ENCODE measurements around the gene RALB. TPM values are rescaled to one million over a fixed set of nuclear protein-coding genes. Genes with fewer than 3 reads are reported as not detected.

Gene RALB
- total RNA-seq, 2 experiments from 2014 or later, result 3.1 to 3.6 TPM

DNA sequence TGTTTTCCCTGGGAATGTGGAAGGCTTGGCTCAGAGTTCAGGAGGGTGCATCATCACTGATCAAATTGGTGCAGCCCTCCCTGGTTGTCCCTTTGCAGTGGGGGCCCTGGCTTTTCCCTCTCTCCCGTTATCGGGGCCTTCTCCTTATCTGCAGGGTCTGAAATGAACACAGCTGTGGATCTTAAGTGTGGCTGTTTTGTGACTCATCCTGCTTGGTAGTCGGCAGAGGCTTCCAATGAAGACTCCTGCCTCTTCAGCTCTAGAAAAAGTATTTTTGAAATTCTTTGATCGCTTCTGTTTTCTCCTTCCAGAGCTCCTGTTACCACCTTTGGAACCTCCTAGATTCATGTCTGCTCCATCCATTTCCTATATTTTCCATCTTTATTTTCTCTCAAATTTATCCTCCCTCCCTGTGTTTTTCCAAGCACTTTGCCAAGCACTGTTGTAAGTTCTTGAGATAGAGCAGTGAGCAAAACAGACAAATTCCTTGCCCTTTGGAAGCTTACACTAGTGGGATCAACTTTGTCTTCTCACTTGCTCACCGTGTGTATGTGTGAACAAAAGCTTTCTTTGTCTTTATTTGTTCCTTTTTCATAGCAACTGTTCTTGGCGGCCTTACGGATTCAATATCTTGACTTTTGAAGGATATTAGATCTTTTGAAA, 45.7 kb downstream of the RALB start:
- POLR2A ChIA-PET, result interaction anchor here (0.5 kb wide), 1 partner anchor 123 kb away, joined by 3 read pairs; no protein-coding TSS in a partner anchor

DNA sequence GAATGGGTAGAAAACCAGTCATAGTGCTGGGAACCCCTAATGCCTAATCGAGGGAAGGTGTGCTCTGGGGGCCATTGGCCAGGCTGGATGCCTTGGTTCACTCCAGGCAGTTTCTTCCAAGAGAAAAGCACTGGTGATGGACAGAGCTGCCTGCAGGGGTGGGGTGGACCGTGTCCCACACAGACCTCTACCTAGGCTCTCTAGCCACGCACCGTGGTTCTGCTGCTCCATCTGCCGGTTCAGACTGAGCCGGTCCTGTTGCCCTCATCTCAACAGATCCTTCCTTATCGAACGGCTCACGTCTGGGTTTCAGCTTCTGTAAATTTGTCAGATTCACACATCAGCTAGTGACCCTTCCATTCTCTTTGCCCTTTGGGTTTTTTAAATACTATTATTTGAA, 46.4 kb downstream of the RALB start:
- POLR2A ChIA-PET, result no interaction called here
- CTCF ChIA-PET, result no interaction called here
- Histone ChIP-seq H3K27ac (ENCODE audit: low read depth in 1 of 2, low read length in 2 of 2) (no peak overlapping the region), H3K4me3 (ENCODE audit: low read length) (no peak overlapping the region), H3K9me3 (ENCODE audit: control insufficient read depth in 1 of 2, insufficient read depth in 1 of 2, low read length in 2 of 2) (no peaks in the 10 kb centered on the region), H3K4me1 (ENCODE audit: insufficient read depth, low read length) (no peaks in the 10 kb centered on the region), H3K36me3 (ENCODE audit: insufficient read depth, low read length) (peaks cover 8% of the 10 kb centered on the region), H3K27me3 (ENCODE audit: control insufficient read depth in 1 of 2, insufficient read depth in 2 of 2, low read length in 2 of 2) (no peaks in the 10 kb centered on the region)
- Mint-ChIP-seq H3K9me3 (no peaks in the 10 kb centered on the region), H3K4me3 (no peak overlapping the region), H3K4me1 (ENCODE audit: low read depth) (no peaks in the 10 kb centered on the region), H3K27me3 (no peaks in the 10 kb centered on the region), H3K36me3 (ENCODE audit: low read depth) (peaks cover 22% of the 10 kb centered on the region), H3K27ac (no peak overlapping the region)
- intact Hi-C loops (cut with DNase I, micrococcal nuclease), result no loop called here
- TF ChIP-seq, protein P1, sequence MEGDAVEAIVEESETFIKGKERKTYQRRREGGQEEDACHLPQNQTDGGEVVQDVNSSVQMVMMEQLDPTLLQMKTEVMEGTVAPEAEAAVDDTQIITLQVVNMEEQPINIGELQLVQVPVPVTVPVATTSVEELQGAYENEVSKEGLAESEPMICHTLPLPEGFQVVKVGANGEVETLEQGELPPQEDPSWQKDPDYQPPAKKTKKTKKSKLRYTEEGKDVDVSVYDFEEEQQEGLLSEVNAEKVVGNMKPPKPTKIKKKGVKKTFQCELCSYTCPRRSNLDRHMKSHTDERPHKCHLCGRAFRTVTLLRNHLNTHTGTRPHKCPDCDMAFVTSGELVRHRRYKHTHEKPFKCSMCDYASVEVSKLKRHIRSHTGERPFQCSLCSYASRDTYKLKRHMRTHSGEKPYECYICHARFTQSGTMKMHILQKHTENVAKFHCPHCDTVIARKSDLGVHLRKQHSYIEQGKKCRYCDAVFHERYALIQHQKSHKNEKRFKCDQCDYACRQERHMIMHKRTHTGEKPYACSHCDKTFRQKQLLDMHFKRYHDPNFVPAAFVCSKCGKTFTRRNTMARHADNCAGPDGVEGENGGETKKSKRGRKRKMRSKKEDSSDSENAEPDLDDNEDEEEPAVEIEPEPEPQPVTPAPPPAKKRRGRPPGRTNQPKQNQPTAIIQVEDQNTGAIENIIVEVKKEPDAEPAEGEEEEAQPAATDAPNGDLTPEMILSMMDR (IDR thresholded peaks at IDR 0.05), result no peak
- ATAC-seq (ENCODE audit: poor library complexity) (no peak), DNase-seq (no peak)

More for the DNA sequence above, 45.7 kb downstream of the RALB start:
- no peak overlapping the region for H3K4me3 Mint-ChIP-seq
- Histone ChIP-seq H3K27ac (ENCODE audit: low read depth in 1 of 2, low read length in 2 of 2) (no peak overlapping the region), H3K9me3 (ENCODE audit: control insufficient read depth in 1 of 2, insufficient read depth in 1 of 2, low read length in 2 of 2) (no peaks in the 10 kb centered on the region), H3K4me3 (ENCODE audit: low read length) (no peak overlapping the region), H3K4me1 (ENCODE audit: insufficient read depth, low read length) (no peaks in the 10 kb centered on the region), H3K36me3 (ENCODE audit: insufficient read depth, low read length) (peaks cover 15% of the 10 kb centered on the region), H3K27me3 (ENCODE audit: control insufficient read depth in 1 of 2, insufficient read depth in 2 of 2, low read length in 2 of 2) (no peaks in the 10 kb centered on the region)
- DNase-seq, result no peak
- no peaks in the 10 kb centered on the region for H3K9me3 Mint-ChIP-seq
- no peaks in the 10 kb centered on the region for H3K27me3 Mint-ChIP-seq
- ATAC-seq (ENCODE audit: poor library complexity), result no peak
- CTCF ChIA-PET, result no interaction called here
- intact Hi-C loops (cut with DNase I, micrococcal nuclease), result no loop called here
- TF ChIP-seq, protein P1 (IDR thresholded peaks at IDR 0.05), result no peak
- peaks cover 29% of the 10 kb centered on the region for H3K36me3 Mint-ChIP-seq (ENCODE audit: low read depth)
- H3K27ac Mint-ChIP-seq, result no peak overlapping the region
- no peaks in the 10 kb centered on the region for H3K4me1 Mint-ChIP-seq (ENCODE audit: low read depth)

DNA sequence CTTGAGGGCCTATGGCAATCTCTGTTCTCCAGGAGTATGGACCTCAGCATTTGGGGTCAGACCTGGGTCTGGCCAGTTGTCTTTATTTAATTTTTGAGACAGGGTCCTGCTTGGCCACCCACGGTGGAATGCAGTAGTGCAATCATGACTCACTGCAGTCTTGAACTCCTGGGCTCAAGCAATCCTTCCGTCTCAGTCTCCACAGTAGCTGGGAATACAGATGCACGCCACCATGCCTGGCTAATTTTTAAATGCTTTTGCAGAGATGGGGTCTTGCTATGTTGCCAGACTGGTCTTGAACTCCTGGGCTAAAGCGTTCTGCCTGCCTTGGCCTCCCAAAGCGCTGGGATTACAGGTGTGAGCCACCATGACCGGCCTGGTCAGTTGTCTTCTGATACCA, 46.9 kb downstream of the RALB start:
- no peaks in the 10 kb centered on the region for H3K9me3 ChIP-seq (ENCODE audit: control insufficient read depth in 1 of 2, insufficient read depth in 1 of 2, low read length in 2 of 2)
- ATAC-seq (ENCODE audit: poor library complexity) (no peak), DNase-seq (no peak)
- H3K36me3 Mint-ChIP-seq (ENCODE audit: low read depth), result peaks cover 16% of the 10 kb centered on the region
- intact Hi-C loops (cut with DNase I, micrococcal nuclease), result no loop called here
- H3K36me3 ChIP-seq (ENCODE audit: insufficient read depth, low read length), result peaks cover 3% of the 10 kb centered on the region
- H3K27me3 Mint-ChIP-seq, result no peaks in the 10 kb centered on the region
- H3K27ac Mint-ChIP-seq, result no peak overlapping the region
- H3K9me3 Mint-ChIP-seq, result no peaks in the 10 kb centered on the region
- H3K4me1 Mint-ChIP-seq (ENCODE audit: low read depth), result no peaks in the 10 kb centered on the region
- no peak overlapping the region for H3K4me3 ChIP-seq (ENCODE audit: low read length)
- no peak overlapping the region for H3K27ac ChIP-seq (ENCODE audit: low read depth in 1 of 2, low read length in 2 of 2)
- no peaks in the 10 kb centered on the region for H3K4me1 ChIP-seq (ENCODE audit: insufficient read depth, low read length)
- ChIA-PET POLR2A (no interaction called here), CTCF (no interaction called here)
- TF ChIP-seq, protein P1 (IDR thresholded peaks at IDR 0.05), result no peak
- no peak overlapping the region for H3K4me3 Mint-ChIP-seq
- H3K27me3 ChIP-seq (ENCODE audit: control insufficient read depth in 1 of 2, insufficient read depth in 2 of 2, low read length in 2 of 2), result no peaks in the 10 kb centered on the region

All from CD4-positive, alpha-beta T cell (primary cell).